ENCODE data around the gene AUH. TPM values are rescaled to one million over a fixed set of nuclear protein-coding genes. Genes with fewer than 3 reads are reported as not detected.

Gene AUH
- total RNA-seq, 1 donor from 2014 or later, result 14.6 TPM

- DNase-seq (ENCODE audit: extremely low spot score, unreplicated experiment), result no peak
- H3K27me3 Mint-ChIP-seq (ENCODE audit: unreplicated experiment), result no peaks in the 10 kb centered on the region
- TF ChIP-seq CTCF (IDR thresholded peaks at IDR 0.05), result no peak
These were observed 15.1 kb downstream of the AUH start for GRCh38 chr9:91346644-91347043.

DNA sequence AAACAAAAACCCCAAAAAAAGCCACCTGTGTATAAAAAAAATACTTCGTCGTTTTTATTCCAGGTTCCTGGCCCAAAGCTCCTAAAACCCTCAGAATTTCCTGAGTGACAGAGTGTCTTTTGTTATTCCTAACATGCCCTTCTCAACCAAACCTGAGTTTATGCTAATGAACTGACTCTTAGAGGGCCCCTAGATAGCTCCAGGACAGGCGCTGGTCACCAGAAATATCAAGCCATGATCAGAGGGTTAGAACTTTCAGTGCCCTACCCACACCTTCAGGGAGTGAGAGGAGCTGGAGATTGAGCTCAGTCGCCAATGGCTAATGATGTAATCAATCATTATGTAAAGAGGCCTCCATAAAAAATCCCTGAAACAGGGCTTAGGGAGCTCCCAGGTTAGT lies 15.7 kb downstream of the AUH start:
- no peak overlapping the region for H3K4me3 Mint-ChIP-seq (ENCODE audit: unreplicated experiment)
- no peak for DNase-seq (ENCODE audit: extremely low spot score, unreplicated experiment)
- H3K27me3 Mint-ChIP-seq (ENCODE audit: unreplicated experiment), result no peaks in the 10 kb centered on the region
- no peaks in the 10 kb centered on the region for H3K4me1 Mint-ChIP-seq (ENCODE audit: unreplicated experiment)
- TF ChIP-seq CTCF (IDR thresholded peaks at IDR 0.05), result no peak
- peaks cover 39% of the 10 kb centered on the region for H3K36me3 Mint-ChIP-seq (ENCODE audit: unreplicated experiment)
- no peak overlapping the region for H3K27ac Mint-ChIP-seq (ENCODE audit: unreplicated experiment)
- peaks cover 5% of the 10 kb centered on the region for H3K9me3 Mint-ChIP-seq (ENCODE audit: unreplicated experiment)

More at GRCh38 chr9:91346644-91347043, 15.1 kb downstream of the AUH start:
- H3K4me3 Mint-ChIP-seq (ENCODE audit: unreplicated experiment), result no peak overlapping the region
- peaks cover 5% of the 10 kb centered on the region for H3K9me3 Mint-ChIP-seq (ENCODE audit: unreplicated experiment)
- H3K27ac Mint-ChIP-seq (ENCODE audit: unreplicated experiment), result no peak overlapping the region
- peaks cover 35% of the 10 kb centered on the region for H3K36me3 Mint-ChIP-seq (ENCODE audit: unreplicated experiment)
- no peaks in the 10 kb centered on the region for H3K4me1 Mint-ChIP-seq (ENCODE audit: unreplicated experiment)

- peaks cover 5% of the 10 kb centered on the region for H3K9me3 Mint-ChIP-seq (ENCODE audit: unreplicated experiment)
- H3K36me3 Mint-ChIP-seq (ENCODE audit: unreplicated experiment), result peaks cover 54% of the 10 kb centered on the region
- H3K4me3 Mint-ChIP-seq (ENCODE audit: unreplicated experiment), result no peak overlapping the region
- H3K27ac Mint-ChIP-seq (ENCODE audit: unreplicated experiment), result no peak overlapping the region
- no peaks in the 10 kb centered on the region for H3K27me3 Mint-ChIP-seq (ENCODE audit: unreplicated experiment)
- no peak for TF ChIP-seq CTCF (IDR thresholded peaks at IDR 0.05)
- peaks cover 5% of the 10 kb centered on the region for H3K4me1 Mint-ChIP-seq (ENCODE audit: unreplicated experiment)
- no peak for DNase-seq (ENCODE audit: extremely low spot score, unreplicated experiment)
These were observed 19.1 kb downstream of the AUH start for GRCh38 chr9:91342575-91342974.

GRCh38 chr9:91341749-91342148 lies 20.0 kb downstream of the AUH start:
- peaks cover 5% of the 10 kb centered on the region for H3K9me3 Mint-ChIP-seq (ENCODE audit: unreplicated experiment)
- no peak overlapping the region for H3K4me3 Mint-ChIP-seq (ENCODE audit: unreplicated experiment)
- H3K4me1 Mint-ChIP-seq (ENCODE audit: unreplicated experiment), result peaks cover 5% of the 10 kb centered on the region
- DNase-seq (ENCODE audit: extremely low spot score, unreplicated experiment), result no peak
- peaks cover 61% of the 10 kb centered on the region for H3K36me3 Mint-ChIP-seq (ENCODE audit: unreplicated experiment)
- H3K27ac Mint-ChIP-seq (ENCODE audit: unreplicated experiment), result no peak overlapping the region
- no peak for TF ChIP-seq CTCF (IDR thresholded peaks at IDR 0.05)
- H3K27me3 Mint-ChIP-seq (ENCODE audit: unreplicated experiment), result no peaks in the 10 kb centered on the region

DNA sequence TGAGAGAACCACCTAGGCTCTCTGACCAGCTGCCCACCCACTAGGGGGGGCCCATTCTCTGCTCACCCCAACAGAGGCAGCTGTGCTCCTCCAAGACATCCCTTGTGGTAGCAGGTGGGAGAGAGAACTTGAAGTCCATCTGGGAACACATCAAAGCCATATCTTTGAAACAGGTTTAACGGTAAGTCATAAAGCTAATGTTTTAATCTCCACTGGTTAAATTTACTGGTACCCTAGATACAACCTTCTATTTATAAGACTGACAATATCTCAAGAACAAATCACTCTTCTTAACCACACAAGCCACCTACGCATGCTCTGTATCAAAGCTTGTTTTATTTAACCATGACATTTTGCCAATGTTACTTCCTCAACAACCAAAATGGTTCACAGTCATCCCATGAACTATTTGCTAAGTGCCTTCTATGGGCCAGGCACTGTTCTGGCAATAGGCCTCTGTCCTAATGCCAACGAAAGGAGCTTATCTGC lies 20.4 kb downstream of the AUH start:
- DNase-seq (ENCODE audit: extremely low spot score, unreplicated experiment), result no peak
- peaks cover 58% of the 10 kb centered on the region for H3K36me3 Mint-ChIP-seq (ENCODE audit: unreplicated experiment)

More for the DNA sequence above, 20.4 kb downstream of the AUH start:
- TF ChIP-seq CTCF (IDR thresholded peaks at IDR 0.05), result no peak
- Mint-ChIP-seq H3K9me3 (ENCODE audit: unreplicated experiment) (peaks cover 5% of the 10 kb centered on the region), H3K27me3 (ENCODE audit: unreplicated experiment) (no peaks in the 10 kb centered on the region), H3K4me1 (ENCODE audit: unreplicated experiment) (peaks cover 5% of the 10 kb centered on the region), H3K4me3 (ENCODE audit: unreplicated experiment) (no peak overlapping the region), H3K27ac (ENCODE audit: unreplicated experiment) (no peak overlapping the region)
